Measurements from ENCODE around the gene RPS26.
"Not testable (repeated sequence)": the region's sequence is repeated elsewhere in the genome, so short reads cannot be mapped to it uniquely, and the experiment has no call there.

DNA sequence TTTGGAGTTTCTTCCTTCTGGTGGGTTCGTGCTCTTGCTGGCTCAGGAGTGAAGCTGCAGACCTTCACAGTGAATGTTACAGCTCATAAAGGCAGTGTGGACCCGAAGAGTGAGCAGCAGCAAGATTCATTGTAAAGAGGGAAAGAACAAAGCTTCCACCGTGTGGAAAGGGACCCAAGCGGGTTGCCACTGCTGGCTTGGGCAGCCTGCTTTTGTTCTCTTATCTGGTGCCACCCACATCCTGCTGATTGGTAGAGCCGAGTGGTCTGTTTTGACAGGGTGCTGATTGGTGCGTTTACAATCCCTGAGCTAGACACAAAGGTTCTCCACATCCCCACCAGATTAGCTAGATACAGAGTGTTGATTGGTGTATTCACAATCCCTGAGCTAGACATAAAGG, 42.2 kb upstream of the RPS26 start:
- TF ChIP-seq EZH2 (optimal IDR thresholded peaks at IDR 0.05; ENCODE audit: low read depth, low read length); EZH2phosphoT487 (IDR thresholded peaks at IDR 0.05; ENCODE audit: low read length): not testable (repeated sequence)
- TF ChIP-seq, protein P1, sequence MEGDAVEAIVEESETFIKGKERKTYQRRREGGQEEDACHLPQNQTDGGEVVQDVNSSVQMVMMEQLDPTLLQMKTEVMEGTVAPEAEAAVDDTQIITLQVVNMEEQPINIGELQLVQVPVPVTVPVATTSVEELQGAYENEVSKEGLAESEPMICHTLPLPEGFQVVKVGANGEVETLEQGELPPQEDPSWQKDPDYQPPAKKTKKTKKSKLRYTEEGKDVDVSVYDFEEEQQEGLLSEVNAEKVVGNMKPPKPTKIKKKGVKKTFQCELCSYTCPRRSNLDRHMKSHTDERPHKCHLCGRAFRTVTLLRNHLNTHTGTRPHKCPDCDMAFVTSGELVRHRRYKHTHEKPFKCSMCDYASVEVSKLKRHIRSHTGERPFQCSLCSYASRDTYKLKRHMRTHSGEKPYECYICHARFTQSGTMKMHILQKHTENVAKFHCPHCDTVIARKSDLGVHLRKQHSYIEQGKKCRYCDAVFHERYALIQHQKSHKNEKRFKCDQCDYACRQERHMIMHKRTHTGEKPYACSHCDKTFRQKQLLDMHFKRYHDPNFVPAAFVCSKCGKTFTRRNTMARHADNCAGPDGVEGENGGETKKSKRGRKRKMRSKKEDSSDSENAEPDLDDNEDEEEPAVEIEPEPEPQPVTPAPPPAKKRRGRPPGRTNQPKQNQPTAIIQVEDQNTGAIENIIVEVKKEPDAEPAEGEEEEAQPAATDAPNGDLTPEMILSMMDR (IDR thresholded peaks at IDR 0.05; ENCODE audit: low read length), result not testable (repeated sequence)

Measured in MM.1S (cell line).